ENCODE measurements around the gene GPER1. TPM values are rescaled to one million over a fixed set of nuclear protein-coding genes. Genes with fewer than 3 reads are reported as not detected.

GPER1 gene
- polyA plus RNA-seq, 2 of the 4 experiments (the other 2 are of a cell fraction) = 0.23 to 0.50 TPM

- Histone ChIP-seq H3K4me3 (no peak overlapping the region), H3K4me2 (no peak overlapping the region), H3K9me3 (no peaks in the 10 kb centered on the region), H3K4me1 (peaks cover 5% of the 10 kb centered on the region), H3K27ac (no peak overlapping the region)
- 93% methylated on average over 29 of the region's 40 CpGs for WGBS (ENCODE audit: missing lambda C conversion rate)
- TF ChIP-seq JUN (IDR thresholded peaks at IDR 0.05) (no peak), FOSL2 (IDR thresholded peaks at IDR 0.05) (no peak), FOSL2 (CRISPR knock-in tag; IDR thresholded peaks at IDR 0.05) (no peak), HES2 (IDR thresholded peaks at IDR 0.05) (no peak), PBX3 (IDR thresholded peaks at IDR 0.05) (no peak), ESRRA (IDR thresholded peaks at IDR 0.05; ENCODE audit: borderline replicate concordance, low read length) (no peak), ZFP36 (IDR thresholded peaks at IDR 0.05; ENCODE audit: borderline replicate concordance, partially characterized antibody) (no peak), BHLHE40 (IDR thresholded peaks at IDR 0.05; ENCODE audit: low read depth, low read length) (no peak), RNF2 (IDR thresholded peaks at IDR 0.05; ENCODE audit: borderline replicate concordance, low read depth) (no peak)
- FAIRE-seq = no peak
- ATAC-seq = no peak
- POLR2A ChIA-PET = no interaction called here
- no peak for DNase-seq (ENCODE audit: low read depth in 1 of 2, low spot score in 1 of 2)
- CTCF ChIA-PET = interaction anchor here (1.6 to 9.7 kb wide), 5 partner anchors 10 to 100 kb away, joined by 4 to 102 read pairs (median 29); no protein-coding TSS in a partner anchor
Measured at GRCh38 chr7:1092806-1093501, 5.0 kb downstream of the GPER1 start.

- CTCF ChIA-PET = interaction anchor here (1.2 to 9.7 kb wide), 7 partner anchors 10 to 101 kb away, joined by 3 to 102 read pairs (median 26); no protein-coding TSS in a partner anchor
- Histone ChIP-seq H3K27ac (no peak overlapping the region), H3K4me3 (no peak overlapping the region), H3K4me1 (no peaks in the 10 kb centered on the region), H3K4me2 (no peak overlapping the region), H3K9me3 (no peaks in the 10 kb centered on the region)
- POLR2A ChIA-PET = no interaction called here
- 91% methylated on average over 14 of the region's 14 CpGs for WGBS (ENCODE audit: missing lambda C conversion rate)
- DNase-seq (ENCODE audit: low read depth in 1 of 2, low spot score in 1 of 2) (no peak), FAIRE-seq (no peak), ATAC-seq (no peak)
- TF ChIP-seq HOXB13 (CRISPR knock-in tag; IDR thresholded peaks at IDR 0.05; ENCODE audit: low read depth) = no peak
- TF ChIP-seq HEYL (CRISPR knock-in tag; IDR thresholded peaks at IDR 0.05) = no peak
- TF ChIP-seq BHLHE40 (IDR thresholded peaks at IDR 0.05; ENCODE audit: low read depth, low read length) = no peak
- no peak for TF ChIP-seq CBX8 (IDR thresholded peaks at IDR 0.05)
- no peak for TF ChIP-seq HDAC2 (IDR thresholded peaks at IDR 0.05)
- TF ChIP-seq REST (IDR thresholded peaks at IDR 0.05) = no peak
- no peak for TF ChIP-seq CBX2 (IDR thresholded peaks at IDR 0.05; ENCODE audit: borderline replicate concordance, low read depth)
- no peak for TF ChIP-seq CEBPB (IDR thresholded peaks at IDR 0.05)
- TF ChIP-seq EHMT2 (IDR thresholded peaks at IDR 0.05; ENCODE audit: low read depth) = no peak
Measured at GRCh38 chr7:1093502-1093843, 5.6 kb downstream of the GPER1 start.

- FAIRE-seq = no peak
Measured at GRCh38 chr7:1093916-1094508, 6.1 kb downstream of the GPER1 start.

More at GRCh38 chr7:1093916-1094508, 6.1 kb downstream of the GPER1 start:
- no peak for TF ChIP-seq CHD4 (IDR thresholded peaks at IDR 0.05; ENCODE audit: borderline replicate concordance)
- TF ChIP-seq FOSB (CRISPR knock-in tag; IDR thresholded peaks at IDR 0.05) = no peak
- TF ChIP-seq E2F6 (IDR thresholded peaks at IDR 0.05; ENCODE audit: borderline replicate concordance, low read depth) = no peak
- no peak for TF ChIP-seq JUN (IDR thresholded peaks at IDR 0.05)
- TF ChIP-seq RARB (CRISPR knock-in tag; IDR thresholded peaks at IDR 0.05) = no peak
- TF ChIP-seq ZNF302 (CRISPR knock-in tag; IDR thresholded peaks at IDR 0.05) = no peak
- TF ChIP-seq NFE2L2 (conservative IDR thresholded peaks at IDR 0.05; ENCODE audit: low read length) = no peak
- TF ChIP-seq ATOH8 (CRISPR knock-in tag; IDR thresholded peaks at IDR 0.05; ENCODE audit: low read depth) = no peak
- Histone ChIP-seq H3K4me2 (no peak overlapping the region), H3K9me3 (no peaks in the 10 kb centered on the region), H3K4me1 (no peaks in the 10 kb centered on the region), H3K27ac (no peak overlapping the region), H3K4me3 (no peak overlapping the region)
- ATAC-seq = no peak
- ChIA-PET CTCF (interaction anchor here (1.2 to 5.5 kb wide), 8 partner anchors 10 to 101 kb away, joined by 3 to 30 read pairs (median 8); no protein-coding TSS in a partner anchor), POLR2A (no interaction called here)
- WGBS (ENCODE audit: missing lambda C conversion rate) = 93% methylated on average over 20 of the region's 20 CpGs
- no peak for DNase-seq (ENCODE audit: low read depth in 1 of 2, low spot score in 1 of 2)

All from A549 (cell line).